Activated T-cell treated with anti-CD3 and anti-CD28 coated beads, Interleukin-2, amount 50 U/mL, for 24 hours (primary cell): Measurements from ENCODE around the gene MLIP.

ENCODE experiments used
- DNase-seq: peaks from one replicate; pipeline ENCODE4 v3.0.0-alpha.2; 2020
- H3K27ac Mint-ChIP-seq: 2 replicates; pipeline ENCODE4 v1.8.0; 2020; ENCODE audit warnings: mild to moderate bottlenecking, mixed read lengths
- H3K27me3 Mint-ChIP-seq: 2 replicates; pipeline ENCODE4 v1.8.0; 2020; ENCODE audit warnings: mixed read lengths
- H3K36me3 Mint-ChIP-seq: 2 replicates; pipeline ENCODE4 v1.8.0; 2020; ENCODE audit warnings: low read depth, mixed read lengths
- H3K4me1 Mint-ChIP-seq: 2 replicates; pipeline ENCODE4 v1.8.0; 2020; ENCODE audit warnings: low read depth, mixed read lengths
- H3K4me3 Mint-ChIP-seq: 2 replicates; pipeline ENCODE4 v1.8.0; 2020; ENCODE audit warnings: mild to moderate bottlenecking, moderate library complexity, mixed read lengths
- H3K9me3 Mint-ChIP-seq: 2 replicates; pipeline ENCODE4 v1.8.0; 2020; ENCODE audit warnings: mixed read lengths

MLIP gene

DNA sequence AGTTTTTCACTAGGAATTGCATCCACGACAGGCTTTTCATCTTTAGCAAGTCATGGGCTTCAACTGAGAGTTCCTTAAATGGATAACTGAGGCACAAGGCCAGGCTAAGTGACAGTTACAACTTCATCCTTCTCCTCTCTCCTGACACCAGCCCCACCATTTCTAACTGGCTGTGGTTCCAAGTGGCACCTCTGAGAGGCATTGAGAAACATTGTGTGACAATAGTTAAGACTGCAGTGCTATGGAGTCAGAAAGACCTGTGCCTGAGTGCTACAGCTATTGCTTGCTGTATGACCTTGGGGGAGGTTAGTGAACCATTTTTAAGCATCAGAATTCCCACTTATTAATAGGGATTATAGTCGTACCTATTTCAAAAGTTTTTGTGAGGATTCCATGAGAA, 26.2 kb upstream of the MLIP start:
- H3K9me3 Mint-ChIP-seq = no peaks in the 10 kb centered on the region
- no peaks in the 10 kb centered on the region for H3K4me1 Mint-ChIP-seq
- no peaks in the 10 kb centered on the region for H3K27me3 Mint-ChIP-seq
- H3K36me3 Mint-ChIP-seq = no peaks in the 10 kb centered on the region
- H3K4me3 Mint-ChIP-seq = no peak overlapping the region
- no peak overlapping the region for H3K27ac Mint-ChIP-seq
- DNase-seq = no peak

DNA sequence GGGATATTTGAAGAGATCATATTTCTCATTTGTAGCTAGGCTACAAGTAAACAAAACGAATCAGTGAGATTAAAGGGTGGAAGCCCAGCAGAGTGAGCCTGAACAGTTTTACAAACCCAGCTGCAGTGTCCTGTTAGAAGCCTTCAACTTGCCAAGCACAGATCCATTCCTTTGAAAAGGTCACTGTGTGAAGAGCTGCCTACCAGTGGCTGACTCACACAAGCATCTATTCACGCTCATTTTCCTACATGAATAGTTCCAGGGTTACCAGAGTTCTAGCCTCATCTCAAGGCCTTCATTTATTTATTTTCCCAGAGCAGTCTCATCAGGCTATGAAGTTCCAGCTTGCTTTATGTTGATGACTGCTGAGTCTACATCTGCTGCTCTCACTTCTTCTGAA, 25.7 kb upstream of the MLIP start:
- Mint-ChIP-seq H3K4me1 (no peaks in the 10 kb centered on the region), H3K36me3 (no peaks in the 10 kb centered on the region), H3K27me3 (no peaks in the 10 kb centered on the region), H3K9me3 (no peaks in the 10 kb centered on the region), H3K27ac (no peak overlapping the region), H3K4me3 (no peak overlapping the region)
- no peak for DNase-seq

DNA sequence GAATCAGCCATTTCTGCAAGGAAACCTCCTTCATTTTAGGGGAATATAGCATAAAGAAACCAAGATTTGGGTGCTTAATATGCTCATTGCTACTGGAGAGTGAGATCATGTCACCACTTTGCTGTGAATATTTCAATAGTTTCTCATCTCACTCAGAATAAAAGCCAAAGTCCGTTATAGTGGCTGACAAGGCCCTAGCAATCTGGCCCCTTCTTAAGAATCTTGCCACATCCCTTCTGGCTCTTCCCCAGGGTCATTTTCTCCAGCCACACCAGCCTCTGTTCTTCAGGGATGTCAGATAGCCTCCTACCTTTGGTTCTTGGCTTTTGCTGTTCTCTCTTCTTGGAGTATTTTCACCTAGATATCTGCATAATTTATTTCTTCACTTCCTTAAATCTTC, 24.8 kb upstream of the MLIP start:
- Mint-ChIP-seq H3K36me3 (no peaks in the 10 kb centered on the region), H3K27me3 (no peaks in the 10 kb centered on the region), H3K27ac (no peak overlapping the region), H3K4me1 (no peaks in the 10 kb centered on the region), H3K4me3 (no peak overlapping the region), H3K9me3 (no peaks in the 10 kb centered on the region)
- no peak for DNase-seq

DNA sequence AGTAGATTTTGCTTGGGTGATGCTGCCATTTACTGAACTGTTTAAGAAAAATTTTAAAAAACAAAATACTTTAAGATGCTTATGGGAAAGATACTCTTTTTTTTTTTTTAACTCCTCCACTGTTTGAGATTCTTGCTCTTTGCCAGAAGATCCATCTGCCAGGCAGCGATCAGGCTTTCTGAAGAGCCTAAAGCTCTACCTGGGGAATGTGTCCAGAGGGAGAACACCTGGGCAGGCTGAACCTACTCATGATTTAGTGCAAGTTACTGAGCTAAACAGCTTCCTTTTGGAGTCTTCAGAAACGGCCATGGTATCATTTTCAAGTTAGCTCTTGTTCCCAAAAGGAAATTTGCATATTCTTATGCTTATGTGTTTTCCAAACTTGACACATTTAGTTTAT, 23.5 kb upstream of the MLIP start:
- no peaks in the 10 kb centered on the region for H3K9me3 Mint-ChIP-seq
- no peak overlapping the region for H3K27ac Mint-ChIP-seq
- DNase-seq = no peak
- no peaks in the 10 kb centered on the region for H3K27me3 Mint-ChIP-seq
- H3K4me1 Mint-ChIP-seq = no peaks in the 10 kb centered on the region
- H3K36me3 Mint-ChIP-seq = no peaks in the 10 kb centered on the region
- no peak overlapping the region for H3K4me3 Mint-ChIP-seq

DNA sequence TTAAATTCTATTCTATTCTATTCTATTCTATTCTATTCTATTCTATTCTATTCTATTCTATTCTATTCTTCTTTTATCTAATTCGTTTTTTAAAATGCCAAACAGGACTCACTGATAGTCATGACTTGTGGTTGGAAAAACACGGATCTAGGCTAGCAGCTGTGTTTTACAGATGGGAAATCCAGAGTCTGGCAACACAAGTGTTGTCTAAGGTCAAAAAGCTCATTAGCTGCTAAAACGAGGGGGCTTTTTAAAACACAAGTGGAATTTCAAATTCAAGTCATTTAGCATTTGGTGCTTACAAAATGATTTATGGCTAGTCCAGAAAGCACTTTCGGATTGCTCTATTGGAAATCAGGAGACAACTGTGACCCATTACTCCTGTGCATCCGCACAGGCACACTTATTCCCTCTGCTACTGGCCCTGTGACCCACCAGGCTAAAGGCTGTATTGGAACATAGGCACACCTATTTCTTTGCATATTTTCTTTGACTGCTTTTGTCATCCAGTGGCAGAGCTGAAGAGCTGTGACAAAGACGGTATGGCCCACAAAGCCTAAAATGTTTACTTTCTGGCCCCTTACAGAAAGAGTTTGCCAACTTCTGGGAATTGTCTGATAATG, 17.8 kb upstream of the MLIP start:
- Mint-ChIP-seq H3K36me3 (no peaks in the 10 kb centered on the region), H3K4me3 (no peak overlapping the region), H3K9me3 (peaks cover 7% of the 10 kb centered on the region), H3K4me1 (no peaks in the 10 kb centered on the region), H3K27me3 (no peaks in the 10 kb centered on the region), H3K27ac (no peak overlapping the region)
- DNase-seq = no peak

DNA sequence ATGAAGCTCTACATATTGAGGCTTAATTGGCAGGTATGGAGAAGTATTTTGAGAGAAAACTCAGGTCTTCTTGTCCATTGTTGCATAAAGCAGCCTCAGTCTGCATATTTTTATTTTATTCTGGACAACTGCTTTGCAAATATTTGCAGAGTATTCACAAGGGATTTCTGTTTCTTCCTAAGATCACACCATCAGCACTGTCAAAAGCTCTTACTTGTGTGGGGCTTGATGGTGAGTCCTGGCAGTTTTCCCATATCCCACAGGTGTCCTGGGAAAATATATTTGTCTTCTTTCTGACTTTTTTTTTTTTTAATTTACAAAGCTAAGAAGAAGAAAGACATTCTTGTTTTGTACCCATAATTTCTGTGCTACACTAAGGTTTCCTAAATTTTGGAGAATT, 16.9 kb upstream of the MLIP start:
- DNase-seq = no peak
- no peaks in the 10 kb centered on the region for H3K27me3 Mint-ChIP-seq
- peaks cover 7% of the 10 kb centered on the region for H3K9me3 Mint-ChIP-seq
- no peaks in the 10 kb centered on the region for H3K4me1 Mint-ChIP-seq
- H3K27ac Mint-ChIP-seq = no peak overlapping the region
- H3K36me3 Mint-ChIP-seq = no peaks in the 10 kb centered on the region
- no peak overlapping the region for H3K4me3 Mint-ChIP-seq

DNA sequence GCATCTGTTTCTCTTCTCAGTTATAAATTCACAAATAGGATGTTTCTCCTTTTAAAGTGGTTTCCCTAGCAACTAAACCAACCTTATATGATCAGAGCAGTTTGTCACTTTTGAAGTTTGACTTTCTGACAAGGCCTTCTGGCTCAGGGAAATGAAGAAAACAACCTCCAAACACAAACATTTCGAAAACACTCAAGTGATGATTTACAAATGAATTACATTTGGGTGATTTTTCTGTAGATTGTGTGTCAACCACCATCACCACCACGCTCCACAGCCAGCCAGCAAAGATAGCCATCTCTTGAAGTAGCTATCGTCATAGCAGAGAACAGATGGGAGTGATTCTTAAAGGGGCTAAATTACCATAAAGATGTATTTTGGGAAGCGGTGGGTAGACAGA, 16.5 kb upstream of the MLIP start:
- Mint-ChIP-seq H3K36me3 (no peaks in the 10 kb centered on the region), H3K27me3 (no peaks in the 10 kb centered on the region), H3K4me1 (no peaks in the 10 kb centered on the region), H3K9me3 (peaks cover 7% of the 10 kb centered on the region), H3K4me3 (no peak overlapping the region), H3K27ac (no peak overlapping the region)
- DNase-seq = no peak

DNA sequence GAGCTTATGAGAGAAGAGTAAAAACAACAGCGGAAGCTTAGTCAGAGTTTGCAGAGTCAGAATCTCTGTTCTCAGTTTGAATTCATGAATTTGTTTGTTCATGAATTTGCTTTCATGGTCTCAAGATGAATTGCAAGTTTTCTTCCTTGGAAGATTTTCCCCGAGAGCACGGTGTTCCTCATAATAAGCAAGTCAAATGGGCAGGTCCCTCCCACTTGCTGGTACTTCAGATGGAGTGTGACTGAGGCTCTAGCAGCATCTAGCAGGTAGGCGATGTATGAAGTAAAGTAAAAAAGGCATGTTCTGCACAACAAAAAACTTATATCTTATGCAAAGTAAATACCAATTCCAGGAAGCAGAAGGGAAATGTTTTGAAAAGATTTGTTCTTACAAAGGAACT, 15.5 kb upstream of the MLIP start:
- H3K27me3 Mint-ChIP-seq = no peaks in the 10 kb centered on the region
- no peaks in the 10 kb centered on the region for H3K4me1 Mint-ChIP-seq
- DNase-seq = no peak
- peaks cover 7% of the 10 kb centered on the region for H3K9me3 Mint-ChIP-seq
- H3K27ac Mint-ChIP-seq = no peak overlapping the region
- H3K4me3 Mint-ChIP-seq = no peak overlapping the region
- no peaks in the 10 kb centered on the region for H3K36me3 Mint-ChIP-seq

DNA sequence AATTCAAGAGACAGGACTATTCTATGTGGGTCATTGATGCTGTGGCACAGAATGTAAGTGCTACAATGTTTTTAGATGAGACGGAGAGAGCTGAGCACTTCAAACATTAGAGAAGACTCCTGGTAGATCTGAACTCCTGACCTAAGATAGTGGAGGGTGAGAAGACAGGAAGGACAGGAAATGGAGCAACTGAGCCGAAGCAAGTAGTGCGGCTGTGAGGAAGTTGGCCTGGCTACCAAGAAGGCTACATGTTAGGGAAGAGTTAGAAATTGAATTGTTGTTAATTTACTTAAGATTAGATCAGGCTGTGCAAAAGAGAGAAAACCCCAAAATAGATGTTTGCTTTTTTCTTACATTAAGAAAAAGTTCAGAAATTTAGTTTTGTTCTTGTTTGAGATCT, 14.4 kb upstream of the MLIP start:
- Mint-ChIP-seq H3K4me1 (no peaks in the 10 kb centered on the region), H3K4me3 (no peak overlapping the region), H3K27me3 (no peaks in the 10 kb centered on the region), H3K27ac (no peak overlapping the region), H3K9me3 (peaks cover 7% of the 10 kb centered on the region), H3K36me3 (no peaks in the 10 kb centered on the region)
- no peak for DNase-seq

DNA sequence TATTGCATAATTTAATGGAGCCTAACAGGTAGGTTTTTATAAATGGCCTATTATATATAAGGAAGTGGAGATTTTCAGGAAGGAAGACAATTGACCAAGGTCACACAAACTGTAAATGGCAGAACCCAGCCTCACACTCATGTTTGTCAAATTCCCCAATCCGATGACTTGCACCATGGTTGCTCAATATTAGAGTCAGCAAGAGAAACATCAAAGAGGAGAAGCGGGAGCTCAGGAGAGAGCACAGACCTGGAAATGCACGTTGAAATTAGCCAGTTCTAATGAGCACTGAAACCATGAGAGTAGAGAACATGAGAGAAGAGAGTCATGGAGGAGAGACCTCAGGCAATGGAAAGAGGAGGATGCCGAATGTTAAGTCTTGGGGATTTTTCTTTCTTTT, 13.5 kb upstream of the MLIP start:
- Mint-ChIP-seq H3K9me3 (peaks cover 7% of the 10 kb centered on the region), H3K36me3 (no peaks in the 10 kb centered on the region), H3K4me1 (no peaks in the 10 kb centered on the region), H3K27me3 (no peaks in the 10 kb centered on the region), H3K27ac (no peak overlapping the region), H3K4me3 (no peak overlapping the region)
- no peak for DNase-seq

DNA sequence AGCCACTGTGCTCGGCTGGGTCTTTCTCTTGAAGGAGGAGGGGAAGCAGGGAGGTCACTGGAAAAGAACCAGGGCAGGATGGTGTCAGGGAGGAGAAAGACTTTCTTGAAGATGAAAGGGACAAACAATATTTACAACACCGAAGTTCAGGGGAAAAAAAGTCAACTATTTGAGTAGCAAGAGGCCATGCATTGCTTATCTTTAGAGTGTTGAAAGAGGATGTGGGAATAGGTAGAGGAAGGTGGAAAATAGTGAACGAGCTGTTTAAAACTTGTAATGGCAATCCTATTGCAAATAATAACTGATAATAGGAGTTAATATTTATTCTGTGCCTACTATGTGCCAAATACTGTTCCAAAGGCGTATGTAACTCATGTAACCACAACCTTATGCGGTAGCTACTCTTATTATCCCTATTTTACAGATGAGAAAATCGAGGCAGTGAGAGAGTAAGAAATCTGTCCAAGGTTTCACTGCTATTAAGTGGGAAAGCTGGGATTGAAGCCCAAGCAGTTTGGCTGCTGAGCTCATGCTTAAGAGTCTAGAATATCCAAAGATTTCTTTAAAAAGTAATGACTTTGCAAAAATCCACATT, 12.7 kb upstream of the MLIP start:
- Mint-ChIP-seq H3K27ac (no peak overlapping the region), H3K9me3 (peaks cover 7% of the 10 kb centered on the region), H3K27me3 (no peaks in the 10 kb centered on the region), H3K4me1 (no peaks in the 10 kb centered on the region), H3K4me3 (no peak overlapping the region), H3K36me3 (no peaks in the 10 kb centered on the region)
- DNase-seq = no peak

DNA sequence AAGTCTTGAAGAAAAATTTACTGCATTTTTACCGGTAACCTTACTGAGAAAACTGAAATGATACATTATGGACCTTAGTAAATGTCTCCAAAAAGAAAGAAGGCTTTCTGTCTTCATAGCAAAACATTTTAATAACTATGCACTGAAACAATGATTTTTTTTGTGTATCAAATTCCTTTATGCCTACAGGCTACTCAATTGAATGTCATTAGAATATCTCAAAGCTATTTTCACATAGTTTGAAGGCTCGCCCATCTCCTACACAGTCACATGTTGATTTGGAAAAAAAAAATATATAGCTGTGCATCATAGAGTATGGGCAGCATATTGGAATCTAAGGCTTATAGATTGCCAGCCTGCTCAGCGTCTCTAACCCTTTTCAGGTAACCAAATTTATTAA, 12.0 kb upstream of the MLIP start:
- H3K9me3 Mint-ChIP-seq = peaks cover 7% of the 10 kb centered on the region
- H3K36me3 Mint-ChIP-seq = no peaks in the 10 kb centered on the region
- H3K4me1 Mint-ChIP-seq = no peaks in the 10 kb centered on the region
- H3K27me3 Mint-ChIP-seq = no peaks in the 10 kb centered on the region
- no peak overlapping the region for H3K4me3 Mint-ChIP-seq
- no peak overlapping the region for H3K27ac Mint-ChIP-seq
- DNase-seq = no peak

DNA sequence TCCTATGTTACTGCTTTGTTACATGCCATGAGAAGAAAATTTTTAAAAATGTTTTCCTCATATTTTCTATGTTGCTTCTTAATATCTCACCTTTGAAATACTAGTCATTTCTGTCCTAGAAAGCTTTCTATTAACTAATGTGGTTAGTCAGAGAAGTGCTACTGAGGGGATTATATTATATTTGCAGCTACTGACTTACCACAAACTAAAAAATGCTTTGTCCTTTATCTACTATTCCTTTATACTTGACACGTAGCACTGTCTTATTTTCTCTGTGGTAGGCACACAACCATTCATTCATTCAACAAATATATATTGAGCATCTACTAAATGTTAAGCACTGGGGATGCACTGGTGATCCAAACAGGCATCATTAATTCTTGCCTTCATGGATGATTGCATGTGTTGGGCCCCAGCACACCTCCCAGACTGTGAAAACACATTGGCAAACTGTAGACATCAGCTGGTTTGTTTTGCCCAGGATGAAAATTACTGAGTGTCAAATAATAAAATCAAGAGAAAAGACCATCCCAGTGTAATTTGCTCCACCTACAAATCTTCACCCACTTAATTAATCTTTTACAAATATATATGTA, 10.7 kb upstream of the MLIP start:
- no peaks in the 10 kb centered on the region for H3K36me3 Mint-ChIP-seq
- H3K9me3 Mint-ChIP-seq = peaks cover 7% of the 10 kb centered on the region
- no peak overlapping the region for H3K27ac Mint-ChIP-seq

DNA sequence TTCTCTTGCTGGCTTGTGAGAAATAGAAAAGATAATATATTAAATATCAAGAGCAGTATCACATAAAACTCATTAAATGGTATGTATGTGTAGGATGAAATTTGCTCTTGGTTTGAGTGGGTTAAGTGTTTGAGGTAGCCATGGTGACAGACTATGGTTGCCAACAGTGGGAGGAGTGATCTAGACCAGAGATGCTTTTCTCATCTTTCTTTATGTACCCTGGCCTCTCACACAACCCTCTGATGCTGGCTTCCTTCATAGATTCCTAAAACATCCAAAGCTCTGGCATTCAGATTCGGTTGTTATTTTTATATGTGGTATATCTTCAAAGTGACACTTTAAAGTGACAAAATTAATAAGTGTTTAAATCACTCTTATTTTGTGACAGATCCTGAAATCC, 9.0 kb upstream of the MLIP start:
- H3K27ac Mint-ChIP-seq = no peak overlapping the region
- H3K36me3 Mint-ChIP-seq = no peaks in the 10 kb centered on the region
- H3K9me3 Mint-ChIP-seq = no peaks in the 10 kb centered on the region
- no peaks in the 10 kb centered on the region for H3K4me1 Mint-ChIP-seq
- no peak overlapping the region for H3K4me3 Mint-ChIP-seq
- no peaks in the 10 kb centered on the region for H3K27me3 Mint-ChIP-seq
- no peak for DNase-seq

More for the DNA sequence above, 10.7 kb upstream of the MLIP start:
- H3K4me1 Mint-ChIP-seq = no peaks in the 10 kb centered on the region
- no peak overlapping the region for H3K4me3 Mint-ChIP-seq
- no peak for DNase-seq
- H3K27me3 Mint-ChIP-seq = no peaks in the 10 kb centered on the region

DNA sequence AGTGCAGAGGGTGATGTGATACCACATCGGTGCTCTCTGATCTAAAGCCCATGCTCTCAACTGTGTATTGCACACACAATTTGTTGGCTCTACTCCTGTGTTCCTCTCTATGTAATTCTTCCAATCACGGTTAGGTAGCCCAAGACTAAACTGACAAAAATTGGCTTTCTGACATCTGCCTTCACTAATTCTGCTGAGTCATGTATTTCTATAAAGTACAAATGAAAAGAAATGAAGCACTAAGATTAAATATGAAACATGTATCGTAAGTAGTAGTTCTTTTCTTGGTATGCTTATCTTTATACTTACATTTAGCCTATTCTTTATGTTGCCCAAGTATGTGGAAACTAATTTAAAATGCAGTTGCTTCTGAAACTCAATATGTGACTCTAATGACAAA, 7.7 kb upstream of the MLIP start:
- DNase-seq = no peak
- no peak overlapping the region for H3K27ac Mint-ChIP-seq
- H3K4me3 Mint-ChIP-seq = no peak overlapping the region
- no peaks in the 10 kb centered on the region for H3K4me1 Mint-ChIP-seq
- H3K27me3 Mint-ChIP-seq = no peaks in the 10 kb centered on the region
- H3K9me3 Mint-ChIP-seq = no peaks in the 10 kb centered on the region
- H3K36me3 Mint-ChIP-seq = no peaks in the 10 kb centered on the region

DNA sequence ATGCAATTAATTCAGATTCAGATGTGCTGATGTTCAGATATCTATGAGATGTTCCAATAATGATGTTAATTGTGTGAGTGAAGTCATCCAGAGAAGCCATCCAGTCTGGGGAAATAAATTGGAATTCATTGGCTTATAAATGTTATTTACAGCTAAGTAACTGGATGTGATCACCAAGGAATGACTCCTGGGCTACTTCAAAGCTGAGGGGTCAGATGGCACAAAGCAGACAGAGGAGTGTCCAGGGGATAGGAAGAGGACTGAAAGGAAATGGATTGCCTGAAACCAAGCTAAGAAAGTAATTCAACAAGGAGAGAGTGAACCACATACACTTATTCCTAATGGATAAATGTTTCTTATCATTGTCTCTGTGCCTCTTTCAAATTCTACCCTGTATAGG, 4.5 kb upstream of the MLIP start:
- Mint-ChIP-seq H3K27ac (no peak overlapping the region), H3K4me3 (no peak overlapping the region), H3K27me3 (no peaks in the 10 kb centered on the region), H3K4me1 (no peaks in the 10 kb centered on the region), H3K36me3 (no peaks in the 10 kb centered on the region), H3K9me3 (no peaks in the 10 kb centered on the region)
- DNase-seq = no peak
